ENCODE results near the gene EIF2D. TPM values are rescaled to one million over a fixed set of nuclear protein-coding genes. Genes with fewer than 3 reads are reported as not detected.
A peak's percentile ranks its signal among the peaks of the same experiment; 100 is the strongest.

EIF2D gene
- total and polyA plus RNA-seq, 2 experiments from 2014 or later = 45.7 to 67.2 TPM

DNA sequence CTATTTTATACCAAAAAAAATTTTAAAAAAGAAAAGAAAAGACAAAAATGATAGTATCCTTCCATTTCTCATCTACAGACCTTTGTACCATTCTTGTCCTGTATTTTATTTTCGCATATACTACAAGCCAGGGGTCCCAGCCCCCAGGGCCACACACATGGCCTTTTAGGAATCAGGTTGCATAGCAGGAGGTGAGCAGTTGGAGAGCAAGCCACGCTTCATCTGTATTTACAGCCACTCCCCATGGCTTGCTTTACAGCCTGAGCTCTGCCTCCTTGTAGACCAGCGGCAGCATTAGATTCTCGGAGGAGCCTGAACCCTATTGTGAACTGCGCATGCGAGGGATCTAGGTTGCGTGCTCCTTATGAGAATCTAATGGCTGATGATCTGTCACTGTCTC, 65.2 kb downstream of the EIF2D start:
- Histone ChIP-seq H3K27me3 (no peaks in the 10 kb centered on the region), H3K4me3 (no peak overlapping the region), H3K36me3 (no peaks in the 10 kb centered on the region), H3K4me1 (ENCODE audit: low read depth) (peaks cover 9% of the 10 kb centered on the region), H3K27ac (no peak overlapping the region), H3K9me3 (ENCODE audit: low read depth) (no peaks in the 10 kb centered on the region)
- TF ChIP-seq, protein P1, sequence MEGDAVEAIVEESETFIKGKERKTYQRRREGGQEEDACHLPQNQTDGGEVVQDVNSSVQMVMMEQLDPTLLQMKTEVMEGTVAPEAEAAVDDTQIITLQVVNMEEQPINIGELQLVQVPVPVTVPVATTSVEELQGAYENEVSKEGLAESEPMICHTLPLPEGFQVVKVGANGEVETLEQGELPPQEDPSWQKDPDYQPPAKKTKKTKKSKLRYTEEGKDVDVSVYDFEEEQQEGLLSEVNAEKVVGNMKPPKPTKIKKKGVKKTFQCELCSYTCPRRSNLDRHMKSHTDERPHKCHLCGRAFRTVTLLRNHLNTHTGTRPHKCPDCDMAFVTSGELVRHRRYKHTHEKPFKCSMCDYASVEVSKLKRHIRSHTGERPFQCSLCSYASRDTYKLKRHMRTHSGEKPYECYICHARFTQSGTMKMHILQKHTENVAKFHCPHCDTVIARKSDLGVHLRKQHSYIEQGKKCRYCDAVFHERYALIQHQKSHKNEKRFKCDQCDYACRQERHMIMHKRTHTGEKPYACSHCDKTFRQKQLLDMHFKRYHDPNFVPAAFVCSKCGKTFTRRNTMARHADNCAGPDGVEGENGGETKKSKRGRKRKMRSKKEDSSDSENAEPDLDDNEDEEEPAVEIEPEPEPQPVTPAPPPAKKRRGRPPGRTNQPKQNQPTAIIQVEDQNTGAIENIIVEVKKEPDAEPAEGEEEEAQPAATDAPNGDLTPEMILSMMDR (IDR thresholded peaks at IDR 0.05; ENCODE audit: low read depth, low read length) = no peak
- no peak for DNase-seq (ENCODE audit: low read depth in 1 of 2, low spot score in 1 of 2)

DNA sequence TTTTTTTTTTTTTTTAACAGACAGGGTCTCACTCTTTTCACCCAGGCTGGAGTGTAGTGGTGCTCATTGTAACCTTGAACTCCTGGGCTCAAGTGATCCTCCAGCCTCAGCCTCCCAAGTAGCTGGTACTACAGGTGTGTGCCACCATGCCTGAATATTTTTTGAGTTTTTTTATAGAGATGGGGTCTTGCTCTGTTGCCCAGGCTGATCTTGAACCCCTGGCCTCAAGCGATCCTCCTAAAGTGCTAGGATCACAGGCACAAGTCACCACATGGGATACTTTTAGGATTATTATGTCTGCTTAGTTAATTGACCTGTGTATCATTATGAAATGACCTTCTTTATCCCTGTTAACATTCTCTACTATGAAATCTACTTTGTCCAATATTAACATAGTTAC, 66.9 kb downstream of the EIF2D start:
- no peak overlapping the region for H3K27ac ChIP-seq
- TF ChIP-seq, protein P1 (IDR thresholded peaks at IDR 0.05; ENCODE audit: low read depth, low read length) = no peak
- peaks cover 3% of the 10 kb centered on the region for H3K4me1 ChIP-seq (ENCODE audit: low read depth)
- no peaks in the 10 kb centered on the region for H3K9me3 ChIP-seq (ENCODE audit: low read depth)
- no peaks in the 10 kb centered on the region for H3K36me3 ChIP-seq
- DNase-seq (ENCODE audit: low read depth in 1 of 2, low spot score in 1 of 2) = no peak
- H3K27me3 ChIP-seq = no peaks in the 10 kb centered on the region
- no peak overlapping the region for H3K4me3 ChIP-seq

DNA sequence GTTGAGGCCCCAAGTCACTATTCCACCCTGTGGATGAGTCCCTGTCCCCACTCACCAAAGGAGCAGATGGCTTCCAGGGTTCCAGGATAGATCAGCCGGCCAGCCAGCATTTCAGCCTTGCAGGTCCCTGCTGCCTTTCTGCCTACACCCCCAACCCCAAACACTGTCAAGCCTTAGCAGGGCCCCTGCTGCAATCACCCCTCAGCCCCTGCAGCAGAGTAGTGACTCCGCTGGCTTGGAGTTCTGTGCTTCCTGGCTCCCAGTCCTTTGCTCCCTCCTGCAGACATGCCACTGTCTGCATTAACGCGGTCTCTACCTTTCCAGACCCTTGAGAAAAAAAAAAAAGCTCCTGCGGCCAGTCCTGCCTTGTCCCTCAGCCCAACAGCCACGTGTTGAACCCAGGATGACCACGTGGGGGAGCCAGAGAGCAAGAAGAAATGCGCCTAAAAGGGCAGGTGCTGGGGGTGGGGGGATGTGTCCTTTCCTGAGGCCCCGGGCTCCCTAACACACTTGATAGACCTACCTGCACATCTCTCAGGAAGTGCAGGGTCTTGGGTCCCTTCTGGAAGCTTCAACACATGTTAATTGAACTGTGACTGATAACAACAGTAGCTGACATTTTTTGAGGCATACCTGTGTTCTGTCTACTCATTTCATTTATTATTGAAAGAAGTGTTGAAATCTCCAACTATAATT, 67.6 kb downstream of the EIF2D start:
- H3K4me1 ChIP-seq (ENCODE audit: low read depth) = peaks cover 3% of the 10 kb centered on the region
- DNase-seq (ENCODE audit: low read depth in 1 of 2, low spot score in 1 of 2) = peak; percentile 57 to 82
- TF ChIP-seq, protein P1 (IDR thresholded peaks at IDR 0.05; ENCODE audit: low read depth, low read length) = peak; percentile 91
- no peaks in the 10 kb centered on the region for H3K9me3 ChIP-seq (ENCODE audit: low read depth)
- no peak overlapping the region for H3K4me3 ChIP-seq
- H3K36me3 ChIP-seq = no peaks in the 10 kb centered on the region
- H3K27ac ChIP-seq = no peak overlapping the region
- H3K27me3 ChIP-seq = no peaks in the 10 kb centered on the region

Other genes starting within 250 kb of the EIF2D start
- 22.8 and 24.7 TPM in 2 replicates for gene IKBKE, start 142.0 kb downstream of the EIF2D start, total RNA-seq
- 13.6 and 27.0 TPM in 2 replicates for gene IKBKE, start 142.0 kb downstream of the EIF2D start, polyA plus RNA-seq
- 45.3 and 50.7 TPM in 2 replicates for gene RASSF5, start 104.9 kb downstream of the EIF2D start, total RNA-seq
- 40.9 and 42.0 TPM in 2 replicates for gene RASSF5, start 104.9 kb downstream of the EIF2D start, polyA plus RNA-seq
- gene DYRK3, start 23.1 kb upstream of the EIF2D start, total RNA-seq = 14.1 and 21.2 TPM in 2 replicates
- gene DYRK3, start 23.1 kb upstream of the EIF2D start, polyA plus RNA-seq = 8.4 and 16.6 TPM in 2 replicates
- gene MAPKAPK2, start 72.4 kb upstream of the EIF2D start, total RNA-seq = 99.4 and 117 TPM in 2 replicates
- gene MAPKAPK2, start 72.4 kb upstream of the EIF2D start, polyA plus RNA-seq = 31.4 and 37.1 TPM in 2 replicates
- not detected in 2 replicates for gene IL19, start 158.3 kb upstream of the EIF2D start, total RNA-seq
- gene IL19, start 158.3 kb upstream of the EIF2D start, polyA plus RNA-seq = not detected in 2 replicates
- not detected in 2 replicates for gene IL10, start 160.0 kb upstream of the EIF2D start, total RNA-seq
- not detected in 2 replicates for gene IL10, start 160.0 kb upstream of the EIF2D start, polyA plus RNA-seq

All from cardiac muscle cell (in vitro differentiated cells and primary cell).